ENCODE data around the gene NDUFAF5.

NDUFAF5 gene

GRCh38 chr20:13775867-13776266 is 9.0 kb upstream of the NDUFAF5 start:
- in situ Hi-C loops (cut with MboI; ENCODE audit: low sequenced_read_pairs), result no loop called here

GRCh38 chr20:13777171-13777601 is 7.6 kb upstream of the NDUFAF5 start:
- in situ Hi-C loops (cut with MboI; ENCODE audit: low sequenced_read_pairs), result no loop called here

- in situ Hi-C loops (cut with MboI; ENCODE audit: low sequenced_read_pairs), result no loop called here
Observed at GRCh38 chr20:13778827-13779226, 6.0 kb upstream of the NDUFAF5 start.

GRCh38 chr20:13783528-13783927 is 1.3 kb upstream of the NDUFAF5 start:
- in situ Hi-C loops (cut with MboI; ENCODE audit: low sequenced_read_pairs), result no loop called here

- in situ Hi-C loops (cut with MboI; ENCODE audit: low sequenced_read_pairs), result no loop called here
Observed at GRCh38 chr20:13784271-13784892, 446 bp upstream of the NDUFAF5 start.

GRCh38 chr20:13786143-13786828 is 1.5 kb downstream of the NDUFAF5 start:
- in situ Hi-C loops (cut with MboI; ENCODE audit: low sequenced_read_pairs), result no loop called here

- in situ Hi-C loops (cut with MboI; ENCODE audit: low sequenced_read_pairs), result no loop called here
Observed at GRCh38 chr20:13788167-13788834, 3.5 kb downstream of the NDUFAF5 start.

- in situ Hi-C loops (cut with MboI; ENCODE audit: low sequenced_read_pairs), result no loop called here
Observed at GRCh38 chr20:13790708-13791107, 5.9 kb downstream of the NDUFAF5 start.

GRCh38 chr20:13791540-13792459 is 7.0 kb downstream of the NDUFAF5 start:
- in situ Hi-C loops (cut with MboI; ENCODE audit: low sequenced_read_pairs), result no loop called here

- in situ Hi-C loops (cut with MboI; ENCODE audit: low sequenced_read_pairs), result no loop called here
Observed at GRCh38 chr20:13793001-13793400, 8.2 kb downstream of the NDUFAF5 start.

GRCh38 chr20:13794667-13795066 is 9.8 kb downstream of the NDUFAF5 start:
- in situ Hi-C loops (cut with MboI; ENCODE audit: low sequenced_read_pairs), result no loop called here

GRCh38 chr20:13799040-13799439 is 14.2 kb downstream of the NDUFAF5 start:
- in situ Hi-C loops (cut with MboI; ENCODE audit: low sequenced_read_pairs), result no loop called here

- in situ Hi-C loops (cut with MboI; ENCODE audit: low sequenced_read_pairs), result no loop called here
Observed at GRCh38 chr20:13799974-13800373, 15.1 kb downstream of the NDUFAF5 start.

GRCh38 chr20:13800728-13801134 is 15.9 kb downstream of the NDUFAF5 start:
- in situ Hi-C loops (cut with MboI; ENCODE audit: low sequenced_read_pairs), result no loop called here

GRCh38 chr20:13809373-13809772 is 24.5 kb downstream of the NDUFAF5 start:
- in situ Hi-C loops (cut with MboI; ENCODE audit: low sequenced_read_pairs), result no loop called here

- in situ Hi-C loops (cut with MboI; ENCODE audit: low sequenced_read_pairs), result no loop called here
Observed at GRCh38 chr20:13809855-13810254, 25.0 kb downstream of the NDUFAF5 start.

GRCh38 chr20:13810446-13810845 is 25.6 kb downstream of the NDUFAF5 start:
- in situ Hi-C loops (cut with MboI; ENCODE audit: low sequenced_read_pairs), result no loop called here

- in situ Hi-C loops (cut with MboI; ENCODE audit: low sequenced_read_pairs), result no loop called here
Observed at GRCh38 chr20:13813910-13814309, 29.1 kb downstream of the NDUFAF5 start.

- in situ Hi-C loops (cut with MboI; ENCODE audit: low sequenced_read_pairs), result no loop called here
Observed at GRCh38 chr20:13814672-13815071, 29.8 kb downstream of the NDUFAF5 start.

GRCh38 chr20:13816757-13817156 is 31.9 kb downstream of the NDUFAF5 start:
- in situ Hi-C loops (cut with MboI; ENCODE audit: low sequenced_read_pairs), result no loop called here

GRCh38 chr20:13817342-13817741 is 32.5 kb downstream of the NDUFAF5 start:
- in situ Hi-C loops (cut with MboI; ENCODE audit: low sequenced_read_pairs), result no loop called here

Data from HL-60/S4 treated with phorbol 12-myristate 13-acetate at 8.2 ng/mL for 4 days and 3 days (cell line).